ENCODE measurements around the gene LMAN2L. TPM values are rescaled to one million over a fixed set of nuclear protein-coding genes. Genes with fewer than 3 reads are reported as not detected.

The LMAN2L gene
- total RNA-seq, 1 experiment from 2014 or later = 33.0 TPM

- no peak for DNase-seq (ENCODE audit: low read depth)
Observed at GRCh38 chr2:96703021-96703751, 36.7 kb downstream of the LMAN2L start.

DNA sequence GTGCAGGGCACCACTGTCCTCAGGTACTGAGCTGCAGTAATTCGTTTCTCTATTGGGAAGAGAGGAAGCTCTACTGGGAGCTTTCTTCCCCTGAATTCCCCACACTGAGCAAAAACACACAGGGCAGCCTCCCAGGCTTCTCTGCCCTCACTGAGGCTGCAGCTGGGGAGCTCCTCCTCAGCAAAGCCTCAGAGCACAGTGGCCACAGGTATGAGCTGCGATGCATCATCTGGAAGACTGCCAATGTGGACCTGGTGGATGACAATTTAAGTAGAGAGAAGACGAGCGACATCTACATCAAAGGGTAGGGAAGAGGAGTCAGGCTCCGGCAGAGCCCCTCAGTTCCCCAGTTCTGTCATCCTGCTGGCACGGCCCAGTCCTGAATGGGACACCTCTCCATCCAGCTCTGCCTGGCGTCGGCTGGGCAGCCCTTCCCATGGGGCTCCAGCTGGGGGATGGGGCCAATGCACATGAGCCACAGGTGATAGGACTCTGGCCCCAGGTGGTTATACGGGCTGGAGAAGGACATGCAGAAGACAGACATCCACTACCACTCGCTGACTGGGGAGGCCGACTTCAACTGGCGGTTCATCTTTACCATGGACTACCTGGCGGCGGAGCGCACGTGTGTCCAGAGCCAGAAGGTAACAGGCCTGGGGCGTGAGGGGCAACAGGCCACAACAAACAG lies 37.6 kb downstream of the LMAN2L start:
- DNase-seq (ENCODE audit: low read depth) = no peak

DNA sequence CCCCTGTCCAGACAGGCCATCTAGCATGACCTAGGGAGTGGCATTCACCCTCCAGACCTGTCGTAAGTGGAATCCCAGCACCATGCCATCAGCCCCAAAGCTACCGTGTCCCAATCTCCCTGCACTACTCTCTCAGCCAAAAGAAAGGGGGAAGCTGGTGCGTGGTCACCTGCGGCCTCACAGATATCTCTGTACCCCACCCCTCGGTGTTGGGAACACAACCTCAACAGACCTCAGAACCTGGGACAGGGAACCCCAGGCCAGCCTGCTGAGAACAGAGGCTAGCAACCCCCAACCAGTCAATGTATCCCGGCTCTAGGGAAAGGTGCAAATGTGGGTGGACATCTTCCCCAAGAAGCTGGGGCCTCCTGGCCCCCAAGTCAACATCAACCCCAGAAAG lies 38.2 kb downstream of the LMAN2L start:
- no peak for DNase-seq (ENCODE audit: low read depth)

- DNase-seq (ENCODE audit: low read depth) = no peak
Observed at GRCh38 chr2:96700086-96700485, 39.8 kb downstream of the LMAN2L start.

DNA sequence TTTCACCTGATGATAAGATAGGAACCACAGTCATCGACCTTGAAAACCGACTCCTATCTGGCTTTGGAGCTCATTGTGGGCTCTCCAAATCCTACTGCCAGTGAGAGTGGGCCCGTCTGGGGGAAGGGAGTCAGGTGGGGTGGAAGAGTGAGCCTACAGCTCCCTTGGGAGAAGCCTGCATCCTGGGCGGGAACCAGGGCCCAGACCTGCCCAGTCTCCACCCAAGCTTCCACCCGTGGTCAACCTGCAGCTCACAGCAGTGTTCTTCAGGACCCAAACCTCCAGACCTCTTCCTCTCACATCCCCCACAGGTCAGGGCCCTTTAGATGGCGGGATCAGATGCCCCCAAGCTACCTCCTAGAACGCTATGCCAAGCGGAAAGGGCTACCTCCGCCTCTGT lies 40.2 kb downstream of the LMAN2L start:
- DNase-seq (ENCODE audit: low read depth) = no peak

DNA sequence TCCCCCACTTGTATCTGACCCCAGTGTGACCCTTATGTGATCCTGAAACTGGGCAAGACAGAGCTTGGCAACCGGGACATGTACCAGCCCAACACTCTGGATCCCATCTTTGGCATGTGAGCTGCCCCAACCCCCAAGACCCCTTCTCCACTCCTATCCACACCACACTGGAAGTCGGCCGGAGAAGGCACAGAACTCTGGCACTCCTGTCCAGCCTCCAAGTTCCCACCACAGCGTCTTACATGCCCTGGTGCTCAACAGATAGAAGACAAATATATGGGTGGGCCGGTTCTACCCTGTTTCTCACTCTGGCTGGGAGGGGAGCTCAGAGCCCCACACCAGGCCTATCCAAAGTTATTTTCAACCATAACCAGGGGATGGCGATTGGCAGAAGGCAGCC lies 40.8 kb downstream of the LMAN2L start:
- no peak for DNase-seq (ENCODE audit: low read depth)

DNA sequence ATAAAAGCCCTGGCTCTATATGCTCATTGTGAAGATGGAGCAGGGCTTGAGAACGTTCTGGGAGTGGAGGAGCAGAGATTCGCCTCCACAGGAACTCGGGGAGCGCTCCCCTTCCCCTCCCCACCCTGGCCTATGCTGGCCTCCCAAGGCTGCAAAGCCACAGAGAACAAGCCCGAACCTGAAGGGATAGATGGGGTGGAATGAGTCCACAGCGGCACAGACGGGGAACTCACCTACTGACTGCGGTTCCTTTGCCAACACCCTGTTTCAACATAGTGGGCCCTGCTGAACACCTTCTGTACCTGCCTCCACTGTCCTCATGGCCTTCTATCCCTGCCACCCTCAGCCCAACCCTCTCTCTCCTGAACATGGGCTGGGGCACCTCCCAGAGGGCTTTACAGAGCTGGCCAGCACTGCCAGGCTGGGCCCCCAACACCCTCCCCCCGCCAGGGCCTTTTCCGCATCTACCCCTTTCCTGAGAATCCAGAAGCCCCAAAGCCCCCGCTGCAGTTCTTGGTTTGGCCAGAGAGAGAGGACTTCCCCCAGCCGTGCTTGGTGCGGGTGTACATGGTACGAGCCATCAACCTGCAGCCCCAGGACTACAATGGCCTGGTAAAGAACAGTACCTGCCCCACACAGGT lies 41.5 kb downstream of the LMAN2L start:
- DNase-seq (ENCODE audit: low read depth) = no peak

- DNase-seq (ENCODE audit: low read depth) = no peak
Observed at GRCh38 chr2:96697476-96697875, 42.4 kb downstream of the LMAN2L start.

GRCh38 chr2:96695602-96696001 lies 44.3 kb downstream of the LMAN2L start:
- no peak for DNase-seq (ENCODE audit: low read depth)

DNA sequence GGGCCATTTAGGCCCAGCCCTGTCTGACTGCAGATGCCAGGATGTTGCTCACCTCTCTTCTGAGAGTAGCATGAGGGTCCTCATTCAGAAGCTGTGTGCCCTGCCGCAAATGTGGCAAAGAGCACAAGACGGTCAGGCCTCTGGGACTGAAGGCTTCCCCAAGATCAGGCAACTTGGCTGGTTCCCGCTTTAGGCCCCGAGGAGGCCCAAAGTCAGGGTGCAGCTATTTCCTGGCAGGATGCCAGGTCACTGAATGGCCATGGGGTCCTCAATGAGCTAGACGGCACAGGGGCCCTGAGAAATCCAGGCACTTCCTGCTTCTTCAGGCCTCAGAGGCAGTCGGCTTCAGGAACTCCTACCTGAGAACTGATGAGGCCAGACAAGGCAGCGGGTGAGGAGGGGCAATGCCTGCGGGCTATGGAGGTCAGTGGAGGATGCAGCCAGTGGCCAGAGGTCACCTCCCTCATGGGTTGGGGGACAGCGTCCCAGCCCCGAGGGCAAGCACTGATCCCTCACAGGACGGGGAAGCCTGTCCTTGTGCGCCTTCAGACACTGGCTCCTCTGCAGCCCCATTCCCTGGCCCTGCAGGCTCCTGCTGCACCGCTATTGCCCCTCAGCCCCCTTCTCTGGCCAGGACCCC lies 44.9 kb downstream of the LMAN2L start:
- DNase-seq (ENCODE audit: low read depth) = no peak

DNA sequence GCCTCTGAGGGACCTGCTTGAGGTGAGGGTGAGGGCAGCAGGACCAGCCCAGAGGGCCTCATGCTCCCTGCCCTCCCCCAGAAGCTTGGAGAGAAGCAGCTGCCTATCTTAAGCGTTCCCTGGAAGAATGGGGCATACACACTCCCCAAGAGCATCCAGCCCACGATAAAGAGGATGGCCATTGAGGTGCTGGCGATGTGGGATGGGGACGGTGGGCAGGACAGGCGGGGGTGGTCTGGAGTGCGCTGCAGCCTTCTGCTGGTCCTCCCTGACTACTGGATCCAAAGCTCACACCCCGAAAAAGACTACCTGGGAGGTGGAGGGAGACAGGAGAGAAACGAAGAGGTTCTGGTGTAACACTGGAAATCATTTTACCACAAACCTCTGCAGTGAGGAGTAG lies 45.6 kb downstream of the LMAN2L start:
- no peak for DNase-seq (ENCODE audit: low read depth)

DNA sequence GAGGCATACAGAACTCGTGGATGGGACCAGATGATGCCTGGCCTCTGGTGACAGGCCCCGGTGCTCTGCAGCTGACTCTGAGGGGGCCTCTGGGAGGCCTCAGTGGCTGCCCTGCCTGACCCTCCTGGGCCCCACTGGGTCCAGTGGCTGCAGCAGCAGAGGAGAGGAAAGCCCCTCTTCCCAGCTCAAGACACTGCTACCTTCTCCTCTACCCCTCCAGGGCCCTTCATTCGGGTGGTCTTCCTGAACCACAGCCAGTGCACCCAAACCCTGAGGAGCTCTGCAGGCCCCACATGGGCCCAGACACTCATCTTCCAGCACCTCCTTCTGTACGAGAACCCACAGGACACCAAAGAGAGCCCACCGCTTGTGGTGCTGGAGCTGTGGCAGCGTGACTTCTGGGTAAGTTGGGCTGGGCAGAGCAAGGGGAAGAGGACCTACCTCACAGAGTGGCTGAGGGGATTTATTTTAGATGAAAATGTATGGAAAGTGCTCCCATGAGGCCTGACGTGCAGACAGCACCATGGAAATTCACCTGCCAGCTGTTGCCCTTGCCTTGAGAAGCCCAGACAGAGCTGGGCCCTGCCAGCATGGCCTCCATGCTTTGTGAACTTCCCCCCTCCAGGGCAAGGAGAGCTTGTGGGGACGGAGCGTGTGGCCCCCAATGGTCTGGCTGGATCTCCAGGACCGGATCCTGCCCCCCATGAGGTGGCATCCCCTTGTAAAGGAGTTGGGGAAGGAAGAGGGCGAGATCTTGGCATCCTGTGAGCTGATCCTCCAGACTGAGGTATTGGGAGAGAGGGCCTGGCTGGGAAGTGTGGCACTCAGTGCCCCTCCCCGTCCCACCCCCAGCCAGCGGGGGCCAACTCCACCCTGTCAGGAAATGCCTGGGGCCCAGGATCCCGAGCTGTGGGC lies 46.3 kb downstream of the LMAN2L start:
- DNase-seq (ENCODE audit: low read depth) = no peak

DNA sequence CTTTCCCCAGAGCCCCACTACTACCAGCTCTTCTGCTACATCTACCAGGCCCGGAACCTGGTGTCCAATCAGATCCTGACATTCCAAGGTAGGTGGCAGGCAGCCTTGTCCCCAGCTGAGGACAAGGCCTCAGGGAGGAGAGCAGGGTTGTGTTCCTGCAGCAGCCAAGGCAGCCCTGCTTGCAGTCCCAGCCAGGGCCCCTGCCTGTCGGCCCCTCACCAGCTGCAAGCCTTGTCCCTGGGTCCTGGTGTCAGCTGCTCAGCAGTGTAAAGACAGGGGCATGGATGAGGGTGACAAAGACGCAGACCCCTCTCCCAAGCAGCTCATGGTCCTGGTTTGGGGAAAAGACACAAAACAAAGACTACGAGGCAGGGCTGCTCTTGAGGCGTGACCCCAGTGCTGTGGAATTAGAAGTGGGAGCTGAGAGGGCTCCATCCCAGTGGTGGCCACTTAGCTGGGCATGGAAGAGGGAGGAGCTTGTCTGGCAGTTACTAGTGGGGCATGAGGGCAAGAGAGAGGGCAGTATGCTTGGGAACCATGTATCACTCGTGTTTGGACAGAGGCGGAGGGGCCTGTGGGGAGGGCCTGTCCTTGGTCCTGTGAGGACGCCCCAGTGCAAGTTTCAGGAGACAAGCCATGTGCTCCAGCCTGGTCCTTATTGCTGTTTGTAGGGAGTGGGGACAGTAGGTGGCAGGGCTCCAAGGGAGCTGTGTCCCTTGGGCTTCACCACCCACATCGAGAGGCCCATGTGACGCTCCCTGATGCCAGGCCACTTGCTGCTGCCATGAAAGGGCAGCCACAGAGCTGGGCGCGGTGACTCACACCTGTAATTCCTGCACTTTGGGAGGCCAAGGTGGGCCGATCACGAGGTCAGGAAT lies 47.5 kb downstream of the LMAN2L start:
- DNase-seq (ENCODE audit: low read depth) = no peak

- DNase-seq (ENCODE audit: low read depth) = no peak
Observed at GRCh38 chr2:96691022-96691612, 48.7 kb downstream of the LMAN2L start.

- DNase-seq (ENCODE audit: low read depth) = no peak
Observed at GRCh38 chr2:96690306-96691021, 49.4 kb downstream of the LMAN2L start.

- no peak for DNase-seq (ENCODE audit: low read depth)
Observed at GRCh38 chr2:96689431-96689991, 50.4 kb downstream of the LMAN2L start.

GRCh38 chr2:96688649-96689430 lies 51.0 kb downstream of the LMAN2L start:
- DNase-seq (ENCODE audit: low read depth) = no peak
